ENCODE measurements around the gene GNG3.

GRCh38 chr11:62665075-62665598 is 42.3 kb upstream of the GNG3 start, which contains the start of the genes C11orf98 and CSKMT:
- TF ChIP-seq RFX5 (IDR thresholded peaks at IDR 0.05) (no peak), SMC3 (IDR thresholded peaks at IDR 0.05) (no peak), CTCF (IDR thresholded peaks at IDR 0.05) (no peak), EP300 (IDR thresholded peaks at IDR 0.05) (no peak), POLR2A (IDR thresholded peaks at IDR 0.05; ENCODE audit: low read length) (peak; percentile 97), HMGXB4 (CRISPR knock-in tag; IDR thresholded peaks at IDR 0.05; ENCODE audit: borderline replicate concordance) (peak; percentile 81; the same call in 1 of the 2 replicates), ATOH8 (CRISPR knock-in tag; IDR thresholded peaks at IDR 0.05; ENCODE audit: low read depth) (no peak), BCL3 (IDR thresholded peaks at IDR 0.05) (peak; percentile 100), MAX (IDR thresholded peaks at IDR 0.05) (peak; percentile 56; the same call in 1 of the 2 replicates), ELK1 (IDR thresholded peaks at IDR 0.05; ENCODE audit: low read depth, low read length) (no peak), MAZ (IDR thresholded peaks at IDR 0.05; ENCODE audit: borderline replicate concordance, low read depth, low read length) (no peak)

Measured in A549 (cell line).